GM12872 (cell line): ENCODE results near the gene AGAP2.

ENCODE experiments used
- CTCF ChIP-seq: IDR thresholded peaks from 3 replicates; pipeline ENCODE4 v1.5.1; 2011; ENCODE audit warnings: low read depth, mild to moderate bottlenecking, low read length, moderate library complexity; ENCODE audit not compliant: insufficient read depth

Gene AGAP2

GRCh38 chr12:57751432-57751787 is 12.9 kb upstream of the AGAP2 start:
- no peak for TF ChIP-seq CTCF

GRCh38 chr12:57750561-57751431 is 12.3 kb upstream of the AGAP2 start:
- no peak for TF ChIP-seq CTCF

- no peak for TF ChIP-seq CTCF
These were observed 10.5 kb upstream of the AGAP2 start for GRCh38 chr12:57749061-57749460.

- TF ChIP-seq CTCF: no peak
These were observed 7.5 kb upstream of the AGAP2 start for GRCh38 chr12:57746025-57746424.

- TF ChIP-seq CTCF: no peak
These were observed 6.9 kb upstream of the AGAP2 start for GRCh38 chr12:57745485-57745881.

GRCh38 chr12:57744777-57745484 is 6.4 kb upstream of the AGAP2 start, which contains the start of gene TSPAN31:
Gene TSPAN31, plus strand, starts transcription at chr12:57745039. Its CDS starts 116 bp downstream, at chr12:57745155.
- TF ChIP-seq CTCF: no peak

- TF ChIP-seq CTCF: no peak
These were observed 5.7 kb upstream of the AGAP2 start for GRCh38 chr12:57744194-57744776.
